Spinal cord (tissue), 9 donors: ENCODE measurements around the gene AGO1. TPM values are rescaled to one million over a fixed set of nuclear protein-coding genes. Genes with fewer than 3 reads are reported as not detected.

Source experiments
- DNase-seq, 6 donors: peaks; one replicate each; pipeline versions ENCODE4 v3.0.0 to v3.0.0-alpha.2; 2013 to 2015; ENCODE audit warnings: low spot score in 6 of 6, low read depth in 4 of 6
- H3K27ac ChIP-seq: one replicate; pipeline ENCODE4 v1.5.1; 2013; ENCODE audit warnings: low read depth, low read length, control low read depth
- H3K27me3 ChIP-seq: one replicate; pipeline ENCODE4 v1.6.1; 2013; ENCODE audit warnings: low read length; ENCODE audit not compliant: control insufficient read depth, insufficient read depth
- H3K36me3 ChIP-seq: one replicate; pipeline ENCODE4 v1.6.1; 2013; ENCODE audit warnings: low read length; ENCODE audit not compliant: control insufficient read depth, insufficient read depth
- H3K4me1 ChIP-seq: one replicate; pipeline ENCODE4 v1.6.1; 2013; ENCODE audit warnings: low read length; ENCODE audit not compliant: control insufficient read depth, insufficient read depth
- H3K4me3 ChIP-seq: one replicate; pipeline ENCODE4 v1.5.1; 2013; ENCODE audit warnings: low read depth, low read length, control low read depth
- H3K9me3 ChIP-seq: one replicate; pipeline ENCODE4 v1.6.1; 2013; ENCODE audit warnings: low read length; ENCODE audit not compliant: control insufficient read depth, insufficient read depth
- polyA plus RNA-seq, 2 donors: library from polyadenylated mRNA; unstranded; fragments of 120-200 nt; gene quantifications; one replicate each; pipeline ENCODE4 v1.2.1, GENCODE V29; 2013; ENCODE audit not compliant: insufficient read length in 2 of 2
- total RNA-seq, 2 donors: library from RNA; depleted of rRNA in 1 of 2; stranded (reverse); fragments of 120-200 nt in 1 of 2; fragments of >200 nt in 1 of 2; gene quantifications; one replicate each; pipeline versions ENCODE4 v1.2.3 to v1.2.4, GENCODE V29; 2013 to 2014

AGO1 gene
- total and polyA plus RNA-seq, 4 donors = 16.0 to 20.9 (median 17.3) TPM

GRCh38 chr1:35980090-35980489 is 97.1 kb downstream of the AGO1 start:
- Histone ChIP-seq H3K36me3 (peaks cover 4% of the 10 kb centered on the region), H3K4me1 (no peaks in the 10 kb centered on the region), H3K27me3 (no peaks in the 10 kb centered on the region), H3K4me3 (no peak overlapping the region), H3K9me3 (no peaks in the 10 kb centered on the region), H3K27ac (no peak overlapping the region)
- DNase-seq = no peak

Other genes with a start within 250 kb of the AGO1 start
- 10 to 100 TPM; 26.3 to 27.5 TPM for gene PSMB2, start 241.7 kb upstream of the AGO1 start, total RNA-seq
- 10 to 100 TPM; 97.4 to 99.6 TPM for gene PSMB2, start 241.7 kb upstream of the AGO1 start, polyA plus RNA-seq
- 10 to 100 TPM; 24.0 to 47.2 TPM for gene C1orf216, start 164.3 kb upstream of the AGO1 start, total RNA-seq
- gene C1orf216, start 164.3 kb upstream of the AGO1 start, polyA plus RNA-seq = 10 to 100 TPM; 65.0 to 67.0 TPM
- gene CLSPN, start 113.2 kb upstream of the AGO1 start, total RNA-seq = 1 to 10 TPM; 7.3 to 9.3 TPM
- gene CLSPN, start 113.2 kb upstream of the AGO1 start, polyA plus RNA-seq = 1 to 10 TPM; 7.2 to 8.3 TPM
- 10 to 100 TPM; 18.7 to 22.2 TPM for gene AGO4, start 75.2 kb upstream of the AGO1 start, total RNA-seq
- 10 to 100 TPM; 25.7 to 27.0 TPM for gene AGO4, start 75.2 kb upstream of the AGO1 start, polyA plus RNA-seq
- 10 to 100 TPM; 33.6 to 33.7 TPM for gene AGO3, start 47.9 kb downstream of the AGO1 start, total RNA-seq
- gene AGO3, start 47.9 kb downstream of the AGO1 start, polyA plus RNA-seq = 10 to 100 TPM; 11.5 to 15.1 TPM
- 10 to 100 TPM in 1 of 2 donors, 1 to 10 TPM in 1; 2.2 to 13.5 TPM for gene TEKT2, start 200.9 kb downstream of the AGO1 start, total RNA-seq
- 10 to 100 TPM; 15.8 to 17.5 TPM for gene TEKT2, start 200.9 kb downstream of the AGO1 start, polyA plus RNA-seq
- gene ADPRS, start 205.7 kb downstream of the AGO1 start, total RNA-seq = 10 to 100 TPM; 20.3 to 43.0 TPM
- 10 to 100 TPM; 41.3 to 46.1 TPM for gene ADPRS, start 205.7 kb downstream of the AGO1 start, polyA plus RNA-seq
- 10 to 100 TPM; 15.1 to 32.6 TPM for gene COL8A2, start 242.0 kb downstream of the AGO1 start, total RNA-seq
- gene COL8A2, start 242.0 kb downstream of the AGO1 start, polyA plus RNA-seq = 1 to 10 TPM; 3.2 to 7.9 TPM